Keratinocyte (primary cell): ENCODE data around the gene NPTX2. TPM values are rescaled to one million over a fixed set of nuclear protein-coding genes. Genes with fewer than 3 reads are reported as not detected.

Experiments
- DNase-seq: peaks from one replicate; pipeline ENCODE4 v3.0.0-alpha.2; 2011; ENCODE audit warnings: low read depth, missing footprints, low spot score
- FAIRE-seq: peaks from 2 replicates; lab custom pipeline; 2011; peaks lifted over from hg19 to GRCh38; lab: Jason Lieb, UNC
- H2AFZ ChIP-seq: 2 replicates; pipeline ENCODE4 v1.6.0; 2012; ENCODE audit warnings: low read length, control low read depth, inconsistent platforms; ENCODE audit not compliant: control insufficient read depth
- H3K27ac ChIP-seq: 2 replicates; pipeline ENCODE4 v1.5.1; 2011; ENCODE audit warnings: low read length; ENCODE audit not compliant: control insufficient read depth, insufficient read depth
- H3K27me3 ChIP-seq: 3 replicates; pipeline ENCODE4 v1.6.0; 2011; ENCODE audit warnings: low read length; ENCODE audit not compliant: control insufficient read depth, insufficient read depth; ENCODE audit errors: extremely low read depth
- H3K36me3 ChIP-seq, 2 experiments: 2 replicates in 1 of 2; 3 replicates in 1 of 2; pipeline ENCODE4 v1.5.1; 2011; ENCODE audit warnings: low read length in 2 of 2, mild to moderate bottlenecking in 1 of 2; ENCODE audit not compliant: control insufficient read depth in 2 of 2, insufficient read depth in 2 of 2; ENCODE audit errors: extremely low read depth in 1 of 2
- H3K4me1 ChIP-seq: 3 replicates; pipeline ENCODE4 v1.5.1; 2011; ENCODE audit warnings: low read length; ENCODE audit not compliant: control insufficient read depth, insufficient read depth; ENCODE audit errors: extremely low read depth
- H3K4me2 ChIP-seq: 3 replicates; pipeline ENCODE4 v1.6.0; 2011; ENCODE audit warnings: low read depth, low read length; ENCODE audit not compliant: control insufficient read depth, insufficient read depth; ENCODE audit errors: extremely low read depth
- H3K4me3 ChIP-seq, 3 experiments: fragments of 200-600 bp in 1 of 3; sonication (generic) in 1 of 3; 2 replicates in 2 of 3; 3 replicates in 1 of 3; pipeline ENCODE4 v1.5.1; 2011 to 2016; ENCODE audit warnings: low read length in 3 of 3, mild to moderate bottlenecking in 3 of 3, control low read depth in 2 of 3, inconsistent platforms in 1 of 3, low read depth in 1 of 3, mixed read lengths in 1 of 3, mixed run types in 1 of 3, moderate library complexity in 1 of 3; ENCODE audit not compliant: control insufficient read depth in 2 of 3, insufficient read depth in 2 of 3; ENCODE audit errors: extremely low read depth in 1 of 3
- H3K79me2 ChIP-seq: 2 replicates; pipeline ENCODE4 v1.6.0; 2012; ENCODE audit warnings: low read length; ENCODE audit not compliant: control insufficient read depth, insufficient read depth
- H3K9ac ChIP-seq: 3 replicates; pipeline ENCODE4 v1.6.0; 2011; ENCODE audit warnings: low read length; ENCODE audit not compliant: control insufficient read depth, insufficient read depth; ENCODE audit errors: extremely low read depth
- H3K9me1 ChIP-seq: 3 replicates; pipeline ENCODE4 v1.6.0; 2011; ENCODE audit warnings: low read length; ENCODE audit not compliant: control insufficient read depth, insufficient read depth; ENCODE audit errors: extremely low read depth
- H3K9me3 ChIP-seq: 2 replicates; pipeline ENCODE4 v1.5.1; 2012; ENCODE audit warnings: low read depth, low read length; ENCODE audit not compliant: control insufficient read depth
- H4K20me1 ChIP-seq: 3 replicates; pipeline ENCODE4 v1.6.0; 2011; ENCODE audit warnings: low read length; ENCODE audit not compliant: control insufficient read depth, insufficient read depth; ENCODE audit errors: extremely low read depth
- CTCF ChIP-seq, 3 experiments: IDR thresholded peaks in 1 of 3; conservative IDR thresholded peaks in 1 of 3; optimal IDR thresholded peaks in 1 of 3; 2 replicates in 2 of 3; 3 replicates in 1 of 3; pipeline versions ENCODE3 to v1.5.1; 2011; ENCODE audit warnings: low read length in 3 of 3, mild to moderate bottlenecking in 3 of 3, moderate library complexity in 2 of 3, control low read depth in 1 of 3, inconsistent platforms in 1 of 3; ENCODE audit not compliant: insufficient read depth in 2 of 3; ENCODE audit errors: extremely low read depth in 1 of 3
- EZH2 ChIP-seq: IDR thresholded peaks from one replicate; pipeline ENCODE4 v1.6.1; 2012; ENCODE audit warnings: inconsistent platforms, mild to moderate bottlenecking, low read length, moderate library complexity
- dilution Hi-C: fragments of 300-500 bp; cut with MboI; formaldehyde crosslinking; loops from one replicate; pipeline ENCODE4 v1.7.0; 2020; ENCODE audit warnings: low sequenced_read_pairs; ENCODE audit not compliant: extremely low pct_ligation_motif_present
- polyA plus RNA-seq, 5 experiments: library from polyadenylated mRNA; depleted of rRNA in 3 of 5; stranded (reverse) in 3 of 5; stranded (forward) in 1 of 5; unstranded in 1 of 5; fragments of >200 nt; gene quantifications; 1 replicate in 1 of 5; 2 replicates in 3 of 5; 3 replicates in 1 of 5; pipeline versions ENCODE4 v1.2.1 to v1.2.3, GENCODE V29; 2011 to 2012; ENCODE audit warnings: missing spikeins in 2 of 5, low read depth in 1 of 5, low replicate concordance in 1 of 5

Gene NPTX2
- polyA plus RNA-seq, 1 donor (not counting 4 experiments of a cell fraction or from before 2014, with no cell fraction given) = not detected

DNA sequence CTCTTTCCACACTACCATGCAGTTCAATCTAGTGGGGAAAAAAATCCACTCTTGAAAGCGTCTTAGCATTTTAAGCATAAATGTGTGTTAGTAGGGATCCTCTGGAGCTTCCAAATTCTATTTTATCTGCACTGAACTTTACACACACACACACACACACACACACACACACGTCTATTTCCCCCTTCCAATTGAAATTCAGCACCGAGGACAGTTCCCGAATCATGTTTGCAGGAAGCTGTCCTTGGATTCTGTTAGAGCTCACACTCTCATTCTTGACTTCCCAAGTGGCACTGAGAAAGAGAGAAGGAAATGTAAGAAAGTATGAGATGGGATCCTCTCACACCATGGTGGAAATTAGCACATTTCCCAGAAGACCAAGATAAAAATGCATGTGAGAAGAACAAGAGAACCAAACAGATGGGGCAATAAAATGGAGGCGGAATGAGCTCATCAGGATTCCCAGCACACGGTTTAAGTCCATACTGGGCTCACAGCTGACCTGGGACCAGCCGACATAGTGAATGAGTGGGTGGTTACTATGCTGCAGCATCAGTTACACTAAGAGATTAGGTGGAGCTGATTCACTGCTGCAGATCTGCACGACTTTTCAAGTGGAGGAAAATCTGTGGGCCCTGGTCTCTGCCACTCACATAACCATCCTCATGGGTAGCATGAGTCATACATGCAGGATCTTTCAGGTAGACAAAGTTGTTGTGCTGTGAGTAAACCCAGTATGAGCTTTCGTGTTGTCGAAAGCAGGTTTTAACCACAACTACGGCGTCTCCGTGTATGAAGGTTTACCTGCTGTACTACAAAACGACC is 3.3 kb upstream of the NPTX2 start:
- DNase-seq (no peak), FAIRE-seq (no peak)
- TF ChIP-seq EZH2 = no peak
- Histone ChIP-seq H3K4me3 (no peak overlapping the region), H3K4me1 (no peaks in the 10 kb centered on the region), H3K79me2 (no peaks in the 10 kb centered on the region), H4K20me1 (no peaks in the 10 kb centered on the region), H3K27me3 (peaks cover 26% of the 10 kb centered on the region), H3K4me2 (no peak overlapping the region), H2AFZ (no peak overlapping the region), H3K36me3 (no peaks in the 10 kb centered on the region), H3K9ac (no peak overlapping the region), H3K27ac (no peak overlapping the region), H3K9me3 (no peaks in the 10 kb centered on the region), H3K9me1 (no peaks in the 10 kb centered on the region)
- dilution Hi-C loops = no loop called here

- no peaks in the 10 kb centered on the region for H3K9me3 ChIP-seq
- H3K4me1 ChIP-seq = no peaks in the 10 kb centered on the region
- H3K27me3 ChIP-seq = peaks cover 35% of the 10 kb centered on the region
- no peak overlapping the region for H3K27ac ChIP-seq
- no peaks in the 10 kb centered on the region for H4K20me1 ChIP-seq
- TF ChIP-seq EZH2 (no peak), CTCF (optimal IDR thresholded peaks at IDR 0.05 in 1 of 3, IDR thresholded peaks at IDR 0.05 in 1 of 3, conservative IDR thresholded peaks at IDR 0.05 in 1 of 3; ENCODE audit: extremely low read depth in 1 of 3, insufficient read depth in 2 of 3, low read length in 3 of 3) (no peak)
- DNase-seq (no peak), FAIRE-seq (no peak)
- no peak overlapping the region for H2AFZ ChIP-seq
- no peak overlapping the region for H3K4me3 ChIP-seq
- H3K4me2 ChIP-seq = no peak overlapping the region
- H3K36me3 ChIP-seq = no peaks in the 10 kb centered on the region
- H3K9me1 ChIP-seq = no peaks in the 10 kb centered on the region
- H3K79me2 ChIP-seq = no peaks in the 10 kb centered on the region
- dilution Hi-C loops = no loop called here
- no peak overlapping the region for H3K9ac ChIP-seq
These were observed 569 bp upstream of the NPTX2 start for GRCh38 chr7:98616381-98617050.
